HepG2 (cell line): Measurements from ENCODE around the gene PFDN2. TPM values are rescaled to one million over a fixed set of nuclear protein-coding genes. Genes with fewer than 3 reads are reported as not detected.

Experiments used
- CREB1 ChIP-seq, 2 experiments: fragments of 450-650 bp in 1 of 2; IDR thresholded peaks; 2 replicates each; pipeline ENCODE4 v1.6.1; 2016 to 2017; ENCODE audit warnings: control low read depth in 1 of 2, mild to moderate bottlenecking in 1 of 2, missing compliant biosample characterization in 1 of 2, missing genetic modification characterization in 1 of 2
- FOSL1 ChIP-seq: sonication (generic); formaldehyde crosslinking; IDR thresholded peaks from 2 replicates; pipeline ENCODE4 v1.9.0; 2021; ENCODE audit warnings: missing genetic modification reagents, borderline replicate concordance
- GABPB1 ChIP-seq: IDR thresholded peaks from 2 replicates; pipeline ENCODE4 v1.6.1; 2016; ENCODE audit warnings: mild to moderate bottlenecking, missing genetic modification reagents, moderate library complexity, missing compliant biosample characterization
- HMG20A ChIP-seq: IDR thresholded peaks from 2 replicates; pipeline ENCODE4 v1.6.1; 2016; ENCODE audit warnings: borderline replicate concordance
- MIER3 ChIP-seq: IDR thresholded peaks from 2 replicates; pipeline ENCODE4 v1.6.1; 2016; ENCODE audit warnings: missing compliant biosample characterization, borderline replicate concordance
- RFX1 ChIP-seq: fragments of 450-650 bp; IDR thresholded peaks from 2 replicates; pipeline ENCODE4 v1.6.1; 2017
- TAF1 ChIP-seq: sonication (generic); formaldehyde crosslinking; IDR thresholded peaks from 2 replicates; pipeline ENCODE4 v1.4.0; 2020; ENCODE audit warnings: missing genetic modification reagents
- ZC3H4 ChIP-seq: sonication (generic); formaldehyde crosslinking; IDR thresholded peaks from 2 replicates; pipeline ENCODE4 v1.4.0; 2020; ENCODE audit warnings: missing genetic modification reagents, borderline replicate concordance
- ZFP36L1 ChIP-seq: sonication (generic); formaldehyde crosslinking; IDR thresholded peaks from 2 replicates; pipeline ENCODE4 v1.8.0; 2022; ENCODE audit warnings: mild to moderate bottlenecking, missing genetic modification reagents, moderate library complexity
- ZNF331 ChIP-seq: sonication (generic); formaldehyde crosslinking; IDR thresholded peaks from 2 replicates; pipeline ENCODE4 v1.4.0; 2020; ENCODE audit warnings: missing genetic modification reagents
- ZNF354B ChIP-seq: sonication (generic); formaldehyde crosslinking; IDR thresholded peaks from 2 replicates; pipeline ENCODE4 v1.8.0; 2022; ENCODE audit warnings: mild to moderate bottlenecking, missing genetic modification reagents
- polyA plus RNA-seq, 8 experiments: library from polyadenylated mRNA; depleted of rRNA in 3 of 8; stranded (reverse) in 7 of 8; unstranded in 1 of 8; fragments of >200 nt; fragmentation: Illumina TruSeq in 4 of 8; extraction: Trizol in 4 of 8; gene quantifications; 2 replicates each; pipeline versions ENCODE4 v1.2.1 to v1.2.3, GENCODE V29; 2011 to 2016; ENCODE audit warnings: low read depth in 4 of 8, missing spikeins in 1 of 8, mixed read lengths in 1 of 8; ENCODE audit not compliant: insufficient read depth in 1 of 8
- total RNA-seq, 5 experiments: library from RNA; depleted of rRNA; stranded (reverse); fragments of >200 nt; fragmentation: Illumina TruSeq; extraction: Trizol; gene quantifications; 2 replicates each; pipeline ENCODE4 v1.2.3, GENCODE V29; 2016; ENCODE audit warnings: low read depth in 1 of 5
- TF ChIP-seq, protein P1 (sequence below): sonication (generic); formaldehyde crosslinking; conservative IDR thresholded peaks from 2 replicates; pipeline ENCODE4 v1.4.0; 2020; ENCODE audit warnings: missing genetic modification reagents
- TF ChIP-seq, protein P2 (sequence below): sonication (generic); formaldehyde crosslinking; IDR thresholded peaks from 2 replicates; pipeline ENCODE4 v1.5.0; 2020; ENCODE audit warnings: missing genetic modification reagents
- TF ChIP-seq, protein P3 (sequence below): sonication (generic); formaldehyde crosslinking; IDR thresholded peaks from 2 replicates; pipeline ENCODE4 v1.4.0; 2020; ENCODE audit warnings: missing genetic modification reagents
- TF ChIP-seq, protein P4 (sequence below): sonication (generic); formaldehyde crosslinking; conservative IDR thresholded peaks from 2 replicates; pipeline ENCODE4 v1.5.0; 2020; ENCODE audit warnings: missing genetic modification reagents

PFDN2 gene
- total and polyA plus RNA-seq, 2 of the 13 experiments (the other 11 are each of a cell fraction or from before 2014, with no cell fraction given): 62.6 to 63.6 TPM

DNA sequence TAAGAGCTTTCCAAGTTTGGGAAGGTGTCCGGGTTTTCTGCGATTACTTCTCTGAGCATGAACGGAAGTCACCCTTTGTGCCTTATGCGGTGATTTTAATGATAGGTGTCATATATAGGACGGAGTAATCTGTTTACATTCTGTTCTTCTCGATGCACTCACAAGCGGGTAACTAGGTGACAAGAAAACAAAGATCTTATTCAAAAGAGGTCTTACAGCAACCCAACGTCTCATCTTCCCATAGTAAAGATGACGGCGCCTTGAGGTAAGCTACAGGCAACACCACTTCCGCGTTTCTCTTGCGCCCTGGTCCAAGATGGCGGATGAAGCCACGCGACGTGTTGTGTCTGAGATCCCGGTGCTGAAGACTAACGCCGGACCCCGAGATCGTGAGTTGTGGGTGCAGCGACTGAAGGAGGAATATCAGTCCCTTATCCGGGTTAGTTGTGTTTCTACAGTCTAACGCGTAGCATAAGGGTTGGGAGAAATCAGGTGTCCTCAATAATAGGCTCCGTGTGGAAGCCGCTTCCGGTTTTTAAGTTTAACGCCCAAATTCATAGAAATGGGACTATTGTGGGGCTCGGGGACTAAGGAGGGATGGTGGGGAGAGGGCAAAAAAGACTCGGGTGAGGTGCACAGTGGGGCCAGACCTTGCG, 36.0 kb upstream of the PFDN2 start, which contains the start of gene UFC1 (continued):
- TF ChIP-seq, protein P1, sequence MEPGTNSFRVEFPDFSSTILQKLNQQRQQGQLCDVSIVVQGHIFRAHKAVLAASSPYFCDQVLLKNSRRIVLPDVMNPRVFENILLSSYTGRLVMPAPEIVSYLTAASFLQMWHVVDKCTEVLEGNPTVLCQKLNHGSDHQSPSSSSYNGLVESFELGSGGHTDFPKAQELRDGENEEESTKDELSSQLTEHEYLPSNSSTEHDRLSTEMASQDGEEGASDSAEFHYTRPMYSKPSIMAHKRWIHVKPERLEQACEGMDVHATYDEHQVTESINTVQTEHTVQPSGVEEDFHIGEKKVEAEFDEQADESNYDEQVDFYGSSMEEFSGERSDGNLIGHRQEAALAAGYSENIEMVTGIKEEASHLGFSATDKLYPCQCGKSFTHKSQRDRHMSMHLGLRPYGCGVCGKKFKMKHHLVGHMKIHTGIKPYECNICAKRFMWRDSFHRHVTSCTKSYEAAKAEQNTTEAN (CRISPR knock-in tag): peak; percentile 19; the same call in 1 of the 2 replicates
- TF ChIP-seq, protein P2, sequence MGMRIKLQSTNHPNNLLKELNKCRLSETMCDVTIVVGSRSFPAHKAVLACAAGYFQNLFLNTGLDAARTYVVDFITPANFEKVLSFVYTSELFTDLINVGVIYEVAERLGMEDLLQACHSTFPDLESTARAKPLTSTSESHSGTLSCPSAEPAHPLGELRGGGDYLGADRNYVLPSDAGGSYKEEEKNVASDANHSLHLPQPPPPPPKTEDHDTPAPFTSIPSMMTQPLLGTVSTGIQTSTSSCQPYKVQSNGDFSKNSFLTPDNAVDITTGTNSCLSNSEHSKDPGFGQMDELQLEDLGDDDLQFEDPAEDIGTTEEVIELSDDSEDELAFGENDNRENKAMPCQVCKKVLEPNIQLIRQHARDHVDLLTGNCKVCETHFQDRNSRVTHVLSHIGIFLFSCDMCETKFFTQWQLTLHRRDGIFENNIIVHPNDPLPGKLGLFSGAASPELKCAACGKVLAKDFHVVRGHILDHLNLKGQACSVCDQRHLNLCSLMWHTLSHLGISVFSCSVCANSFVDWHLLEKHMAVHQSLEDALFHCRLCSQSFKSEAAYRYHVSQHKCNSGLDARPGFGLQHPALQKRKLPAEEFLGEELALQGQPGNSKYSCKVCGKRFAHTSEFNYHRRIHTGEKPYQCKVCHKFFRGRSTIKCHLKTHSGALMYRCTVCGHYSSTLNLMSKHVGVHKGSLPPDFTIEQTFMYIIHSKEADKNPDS: no peak
- TF ChIP-seq ZC3H4 (CRISPR knock-in tag): no peak
- TF ChIP-seq, protein P3, sequence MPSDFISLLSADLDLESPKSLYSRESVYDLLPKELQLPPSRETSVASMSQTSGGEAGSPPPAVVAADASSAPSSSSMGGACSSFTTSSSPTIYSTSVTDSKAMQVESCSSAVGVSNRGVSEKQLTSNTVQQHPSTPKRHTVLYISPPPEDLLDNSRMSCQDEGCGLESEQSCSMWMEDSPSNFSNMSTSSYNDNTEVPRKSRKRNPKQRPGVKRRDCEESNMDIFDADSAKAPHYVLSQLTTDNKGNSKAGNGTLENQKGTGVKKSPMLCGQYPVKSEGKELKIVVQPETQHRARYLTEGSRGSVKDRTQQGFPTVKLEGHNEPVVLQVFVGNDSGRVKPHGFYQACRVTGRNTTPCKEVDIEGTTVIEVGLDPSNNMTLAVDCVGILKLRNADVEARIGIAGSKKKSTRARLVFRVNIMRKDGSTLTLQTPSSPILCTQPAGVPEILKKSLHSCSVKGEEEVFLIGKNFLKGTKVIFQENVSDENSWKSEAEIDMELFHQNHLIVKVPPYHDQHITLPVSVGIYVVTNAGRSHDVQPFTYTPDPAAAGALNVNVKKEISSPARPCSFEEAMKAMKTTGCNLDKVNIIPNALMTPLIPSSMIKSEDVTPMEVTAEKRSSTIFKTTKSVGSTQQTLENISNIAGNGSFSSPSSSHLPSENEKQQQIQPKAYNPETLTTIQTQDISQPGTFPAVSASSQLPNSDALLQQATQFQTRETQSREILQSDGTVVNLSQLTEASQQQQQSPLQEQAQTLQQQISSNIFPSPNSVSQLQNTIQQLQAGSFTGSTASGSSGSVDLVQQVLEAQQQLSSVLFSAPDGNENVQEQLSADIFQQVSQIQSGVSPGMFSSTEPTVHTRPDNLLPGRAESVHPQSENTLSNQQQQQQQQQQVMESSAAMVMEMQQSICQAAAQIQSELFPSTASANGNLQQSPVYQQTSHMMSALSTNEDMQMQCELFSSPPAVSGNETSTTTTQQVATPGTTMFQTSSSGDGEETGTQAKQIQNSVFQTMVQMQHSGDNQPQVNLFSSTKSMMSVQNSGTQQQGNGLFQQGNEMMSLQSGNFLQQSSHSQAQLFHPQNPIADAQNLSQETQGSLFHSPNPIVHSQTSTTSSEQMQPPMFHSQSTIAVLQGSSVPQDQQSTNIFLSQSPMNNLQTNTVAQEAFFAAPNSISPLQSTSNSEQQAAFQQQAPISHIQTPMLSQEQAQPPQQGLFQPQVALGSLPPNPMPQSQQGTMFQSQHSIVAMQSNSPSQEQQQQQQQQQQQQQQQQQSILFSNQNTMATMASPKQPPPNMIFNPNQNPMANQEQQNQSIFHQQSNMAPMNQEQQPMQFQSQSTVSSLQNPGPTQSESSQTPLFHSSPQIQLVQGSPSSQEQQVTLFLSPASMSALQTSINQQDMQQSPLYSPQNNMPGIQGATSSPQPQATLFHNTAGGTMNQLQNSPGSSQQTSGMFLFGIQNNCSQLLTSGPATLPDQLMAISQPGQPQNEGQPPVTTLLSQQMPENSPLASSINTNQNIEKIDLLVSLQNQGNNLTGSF: no peak
- TF ChIP-seq FOSL1: no peak
- peak; percentile 56 for TF ChIP-seq CREB1 (IDR thresholded peaks at IDR 0.05)
- TF ChIP-seq CREB1 (CRISPR knock-in tag; IDR thresholded peaks at IDR 0.05): peak; percentile 83
- TF ChIP-seq ZNF354B: 0 out of 2 replicates have a peak, but pooled peaks have one; percentile 28
- peak; percentile 96 for TF ChIP-seq GABPB1 (CRISPR knock-in tag)
- no peak for TF ChIP-seq RFX1
- TF ChIP-seq TAF1: peak; percentile 95
- 0 out of 2 replicates have a peak, but pooled peaks have one; percentile 43 for TF ChIP-seq ZFP36L1 (CRISPR knock-in tag)
- TF ChIP-seq, protein P4, sequence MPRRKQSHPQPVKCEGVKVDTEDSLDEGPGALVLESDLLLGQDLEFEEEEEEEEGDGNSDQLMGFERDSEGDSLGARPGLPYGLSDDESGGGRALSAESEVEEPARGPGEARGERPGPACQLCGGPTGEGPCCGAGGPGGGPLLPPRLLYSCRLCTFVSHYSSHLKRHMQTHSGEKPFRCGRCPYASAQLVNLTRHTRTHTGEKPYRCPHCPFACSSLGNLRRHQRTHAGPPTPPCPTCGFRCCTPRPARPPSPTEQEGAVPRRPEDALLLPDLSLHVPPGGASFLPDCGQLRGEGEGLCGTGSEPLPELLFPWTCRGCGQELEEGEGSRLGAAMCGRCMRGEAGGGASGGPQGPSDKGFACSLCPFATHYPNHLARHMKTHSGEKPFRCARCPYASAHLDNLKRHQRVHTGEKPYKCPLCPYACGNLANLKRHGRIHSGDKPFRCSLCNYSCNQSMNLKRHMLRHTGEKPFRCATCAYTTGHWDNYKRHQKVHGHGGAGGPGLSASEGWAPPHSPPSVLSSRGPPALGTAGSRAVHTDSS (CRISPR knock-in tag): no peak
- TF ChIP-seq MIER3: peak; percentile 84; the same call in 1 of the 2 replicates
- TF ChIP-seq ZNF331 (CRISPR knock-in tag): peak; percentile 73
- no peak for TF ChIP-seq HMG20A (CRISPR knock-in tag)
